GM12865 (cell line): ENCODE results near the gene ZNF622.

Experiments used
- DNase-seq: peaks from one replicate; pipeline ENCODE4 v3.0.0; 2010; ENCODE audit warnings: low read depth
- H3K4me3 ChIP-seq: 2 replicates; pipeline ENCODE4 v1.5.1; 2011; ENCODE audit warnings: mild to moderate bottlenecking, low read depth, low read length, control low read depth
- CTCF ChIP-seq: IDR thresholded peaks from 2 replicates; pipeline ENCODE4 v1.5.1; 2011; ENCODE audit warnings: low read length, control low read depth, low read depth, inconsistent platforms; ENCODE audit not compliant: insufficient read depth; ENCODE audit errors: missing control alignments

Gene ZNF622

GRCh38 chr5:16414861-16415260 lies 50.7 kb downstream of the ZNF622 start:
- H3K4me3 ChIP-seq, result no peak overlapping the region
- no peak for DNase-seq
- no peak for TF ChIP-seq CTCF

DNA sequence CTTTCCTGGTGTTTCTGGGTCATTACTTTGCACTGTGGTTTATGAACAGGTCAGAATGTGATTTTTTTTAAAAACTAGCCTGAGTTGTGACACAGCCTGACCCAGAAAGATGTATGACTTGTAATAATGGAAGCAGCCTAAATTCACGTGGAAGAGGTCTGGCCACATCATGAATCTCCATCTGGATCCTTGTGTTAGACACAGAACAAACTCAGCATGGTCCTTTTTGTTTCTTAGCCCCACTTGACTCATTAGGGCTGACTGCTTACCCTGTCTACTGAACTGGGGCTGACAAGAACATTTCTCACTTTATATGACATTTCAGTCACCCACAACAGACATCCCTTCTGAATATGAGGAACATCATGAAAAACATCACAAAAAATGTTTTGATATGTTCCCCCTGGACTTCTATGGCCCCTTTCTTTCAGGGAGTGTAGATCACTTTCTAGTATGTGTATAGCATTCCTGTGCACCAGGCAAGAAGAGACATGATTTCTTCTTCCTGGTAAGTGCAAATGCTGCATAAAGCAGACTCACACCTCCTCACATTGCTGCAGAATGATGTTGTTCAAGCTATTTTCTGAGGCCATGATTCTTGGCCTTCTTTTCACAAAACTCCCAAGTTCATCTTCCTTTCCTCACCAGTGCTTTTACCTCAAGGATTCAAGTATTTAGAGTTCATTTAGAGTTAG lies 52.3 kb downstream of the ZNF622 start:
- DNase-seq, result no peak
- no peak for TF ChIP-seq CTCF
- H3K4me3 ChIP-seq, result no peak overlapping the region

- TF ChIP-seq CTCF, result no peak
- no peak overlapping the region for H3K4me3 ChIP-seq
- no peak for DNase-seq
These were observed 53.0 kb downstream of the ZNF622 start for GRCh38 chr5:16412556-16412955.

GRCh38 chr5:16411741-16412455 lies 53.7 kb downstream of the ZNF622 start:
- no peak overlapping the region for H3K4me3 ChIP-seq
- TF ChIP-seq CTCF, result no peak
- no peak for DNase-seq

DNA sequence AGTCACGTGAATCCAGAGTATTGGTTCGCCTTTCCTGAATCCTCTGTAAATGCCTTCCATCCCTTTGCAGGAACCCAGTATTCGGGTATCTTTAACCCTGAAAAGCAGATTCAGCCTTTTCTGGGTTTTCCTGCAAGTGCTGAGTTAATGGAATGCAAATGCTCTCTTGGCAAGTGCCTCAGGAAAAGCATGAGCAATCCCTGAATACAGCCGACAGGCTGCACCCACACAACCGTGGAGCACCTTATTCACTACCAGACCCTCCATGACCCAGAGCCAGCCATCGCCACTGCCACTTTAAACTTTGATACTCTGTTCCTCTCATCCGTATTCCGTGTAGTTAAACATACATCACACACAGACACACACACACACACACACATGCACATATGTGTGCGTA lies 54.4 kb downstream of the ZNF622 start:
- DNase-seq, result no peak
- TF ChIP-seq CTCF, result no peak
- H3K4me3 ChIP-seq, result no peak overlapping the region

GRCh38 chr5:16410338-16410737 lies 55.3 kb downstream of the ZNF622 start:
- no peak overlapping the region for H3K4me3 ChIP-seq
- TF ChIP-seq CTCF, result no peak
- no peak for DNase-seq
